T-cell (primary cell): ENCODE data around the gene KCNJ12. TPM values are rescaled to one million over a fixed set of nuclear protein-coding genes. Genes with fewer than 3 reads are reported as not detected.
"Not testable (repeated sequence)": the region's sequence is repeated elsewhere in the genome, so short reads cannot be mapped to it uniquely, and the experiment has no call there.

Source experiments
- ATAC-seq, 4 experiments: fragments of 200-7000 bp in 3 of 4; fragments of 150-1000 bp in 1 of 4; cut with Tn5 transposase; replicated peaks in 1 of 4; 1 replicate in 3 of 4; 2 replicates in 1 of 4; pipeline ENCODE4 v1.10.0; 2021; ENCODE audit warnings: moderate library complexity in 3 of 4, mild to moderate bottlenecking in 2 of 4, moderate number of reproducible peaks in 1 of 4
- CTCF ChIA-PET, 2 donors: fragments of 300-600 bp; sonication (Branson Sonifier 250); formaldehyde crosslinking; loops; one replicate each; lab custom pipeline; 2022; ENCODE audit warnings: antibody characterized with exemption in 2 of 2; lab: Charles Lee
- POLR2A ChIA-PET, 2 donors: fragments of 300-600 bp; sonication (Branson Sonifier 250); formaldehyde crosslinking; loops; one replicate each; lab custom pipeline; 2022; ENCODE audit warnings: antibody characterized with exemption in 2 of 2; lab: Charles Lee
- DNase-seq, 35 experiments: peaks; one replicate each; pipeline versions ENCODE4 v3.0.0 to v3.0.0-alpha.2; 2013 to 2023
- H3K27ac ChIP-seq: one replicate; pipeline ENCODE4 v1.5.1; 2013; ENCODE audit warnings: low read length
- H3K27me3 ChIP-seq, 2 experiments: replicated peaks in 1 of 2; 1 replicate in 1 of 2; 2 replicates in 1 of 2; pipeline versions ENCODE4 v1.6.1 to v1.7.0; 2013; ENCODE audit warnings: low read length in 1 of 2, mixed read lengths in 1 of 2; ENCODE audit not compliant: control insufficient read depth in 2 of 2, insufficient read depth in 2 of 2; ENCODE audit errors: extremely low read depth in 1 of 2
- H3K36me3 ChIP-seq, 2 donors: 1 replicate in 1 of 2; 2 replicates in 1 of 2; pipeline versions ENCODE4 v1.6.1 to v1.7.0; 2013; ENCODE audit warnings: low read length in 1 of 2; ENCODE audit not compliant: control insufficient read depth in 2 of 2, insufficient read depth in 1 of 2; ENCODE audit errors: extremely low read depth in 1 of 2
- H3K4me1 ChIP-seq, 2 experiments: 1 replicate in 1 of 2; 2 replicates in 1 of 2; pipeline versions ENCODE4 v1.6.1 to v1.7.0; 2013; ENCODE audit warnings: low read length in 2 of 2, mixed read lengths in 1 of 2; ENCODE audit not compliant: insufficient read depth in 2 of 2, control insufficient read depth in 1 of 2; ENCODE audit errors: extremely low read depth in 1 of 2
- H3K4me3 ChIP-seq, 2 donors: 1 replicate in 1 of 2; 2 replicates in 1 of 2; pipeline versions ENCODE4 v1.5.1 to v1.7.0; 2013; ENCODE audit warnings: mild to moderate bottlenecking in 2 of 2, low read length in 1 of 2, moderate library complexity in 1 of 2; ENCODE audit not compliant: control insufficient read depth in 1 of 2; ENCODE audit errors: extremely low read depth in 1 of 2
- H3K9me3 ChIP-seq: 2 replicates; pipeline ENCODE4 v1.7.0; 2013
- H3K27ac Mint-ChIP-seq, 2 donors: one replicate each; pipeline ENCODE4 v1.8.0; 2020 to 2021; ENCODE audit warnings: mild to moderate bottlenecking in 2 of 2, mixed read lengths in 2 of 2
- H3K27me3 Mint-ChIP-seq, 2 donors: one replicate each; pipeline ENCODE4 v1.8.0; 2021 to 2022; ENCODE audit warnings: mixed read lengths in 2 of 2
- H3K36me3 Mint-ChIP-seq: one replicate; pipeline ENCODE4 v1.8.0; 2021; ENCODE audit warnings: mixed read lengths
- H3K4me1 Mint-ChIP-seq, 3 donors: one replicate each; pipeline ENCODE4 v1.8.0; 2020 to 2022; ENCODE audit warnings: mixed read lengths in 3 of 3, mild to moderate bottlenecking in 1 of 3
- H3K4me3 Mint-ChIP-seq, 3 donors: one replicate each; pipeline ENCODE4 v1.8.0; 2020 to 2022; ENCODE audit warnings: mild to moderate bottlenecking in 3 of 3, mixed read lengths in 3 of 3, moderate library complexity in 3 of 3
- H3K9me3 Mint-ChIP-seq, 3 donors: one replicate each; pipeline ENCODE4 v1.8.0; 2020 to 2022; ENCODE audit warnings: mixed read lengths in 3 of 3
- WGBS: methylation state at CpG from one replicate; pipeline ENCODE4 v1.1.5; 2013; ENCODE audit warnings: missing lambda C conversion rate; ENCODE audit not compliant: insufficient coverage; 5-methylcytosine and 5-hydroxymethylcytosine counted together
- total RNA-seq, 35 experiments: library from RNA in 6 of 35; stranded (reverse) in 6 of 35; fragments of 120-200 nt in 1 of 35; gene quantifications; one replicate each; pipeline versions ENCODE4 v1.2.1 to v1.2.4 and lab custom pipeline; 2013 to 2026

The KCNJ12 gene
- total RNA-seq, 5 donors from 2014 or later (not counting 1 experiment from before 2014, with no cell fraction given): 0.03 to 0.23 (median 0.10) TPM

DNA sequence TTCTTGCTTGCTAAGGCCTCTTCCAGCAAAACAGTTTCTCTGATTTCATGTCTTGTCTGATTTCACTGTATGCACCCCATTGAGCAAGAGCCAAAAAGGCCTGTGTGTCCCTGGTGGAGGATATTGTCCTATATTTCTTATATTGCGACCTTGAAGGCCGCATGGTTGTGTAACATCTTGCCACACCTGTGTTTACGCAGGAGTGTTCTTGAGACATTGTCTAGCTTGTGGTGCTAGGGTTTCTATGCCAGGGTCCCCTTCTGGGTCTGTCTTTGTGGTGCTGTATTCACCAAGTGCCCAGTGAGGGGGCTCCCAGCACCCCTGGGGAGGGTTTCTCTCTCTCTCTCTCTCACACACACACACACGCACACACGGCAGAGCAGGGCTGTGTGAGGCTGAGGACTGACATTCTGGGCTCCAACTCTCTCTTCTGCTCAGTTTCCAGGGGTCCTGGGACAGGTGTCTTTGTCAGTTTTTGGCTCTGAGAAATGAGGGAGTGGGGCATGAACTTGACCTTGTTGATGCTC is 35.6 kb downstream of the KCNJ12 start:
- CTCF ChIA-PET, H3K36me3 Mint-ChIP-seq, DNase-seq, H3K4me1 ChIP-seq, H3K27me3 Mint-ChIP-seq, H3K9me3 Mint-ChIP-seq, H3K27ac ChIP-seq, H3K4me3 ChIP-seq, H3K27me3 ChIP-seq, H3K4me3 Mint-ChIP-seq, H3K4me1 Mint-ChIP-seq, ATAC-seq, H3K27ac Mint-ChIP-seq, H3K36me3 ChIP-seq, H3K9me3 ChIP-seq, POLR2A ChIA-PET: not testable (repeated sequence)
- WGBS: 96% methylated on average over 3 of the region's 5 CpGs

DNA sequence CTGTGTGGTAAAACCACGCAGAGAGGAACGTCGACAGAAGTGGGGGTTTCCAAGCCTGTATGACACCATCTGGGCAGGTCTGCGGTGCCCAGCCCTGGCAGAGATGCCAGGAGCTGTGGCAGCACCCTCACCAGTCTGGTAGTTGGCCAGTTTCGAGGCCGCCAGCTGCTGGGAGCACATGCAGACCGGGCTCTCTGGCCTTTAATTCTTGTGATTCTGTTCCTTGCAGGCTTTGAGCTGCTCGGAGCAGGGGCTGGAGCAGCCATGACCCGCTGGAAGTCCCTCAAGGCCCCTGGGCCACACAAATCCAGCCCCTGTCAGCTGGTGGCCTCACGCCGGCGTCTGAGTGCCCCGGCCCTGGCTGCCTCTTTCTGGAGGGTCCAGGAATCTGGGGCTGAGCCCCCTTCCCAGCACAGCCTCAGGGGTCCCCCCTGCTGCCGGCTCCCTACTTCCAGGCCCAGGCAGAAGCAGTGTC is 36.1 kb downstream of the KCNJ12 start:
- 56% methylated on average over 8 of the region's 14 CpGs for WGBS
- POLR2A ChIA-PET: not testable (repeated sequence)
- ATAC-seq: peak in 1 of 4 experiments; percentile 55

DNA sequence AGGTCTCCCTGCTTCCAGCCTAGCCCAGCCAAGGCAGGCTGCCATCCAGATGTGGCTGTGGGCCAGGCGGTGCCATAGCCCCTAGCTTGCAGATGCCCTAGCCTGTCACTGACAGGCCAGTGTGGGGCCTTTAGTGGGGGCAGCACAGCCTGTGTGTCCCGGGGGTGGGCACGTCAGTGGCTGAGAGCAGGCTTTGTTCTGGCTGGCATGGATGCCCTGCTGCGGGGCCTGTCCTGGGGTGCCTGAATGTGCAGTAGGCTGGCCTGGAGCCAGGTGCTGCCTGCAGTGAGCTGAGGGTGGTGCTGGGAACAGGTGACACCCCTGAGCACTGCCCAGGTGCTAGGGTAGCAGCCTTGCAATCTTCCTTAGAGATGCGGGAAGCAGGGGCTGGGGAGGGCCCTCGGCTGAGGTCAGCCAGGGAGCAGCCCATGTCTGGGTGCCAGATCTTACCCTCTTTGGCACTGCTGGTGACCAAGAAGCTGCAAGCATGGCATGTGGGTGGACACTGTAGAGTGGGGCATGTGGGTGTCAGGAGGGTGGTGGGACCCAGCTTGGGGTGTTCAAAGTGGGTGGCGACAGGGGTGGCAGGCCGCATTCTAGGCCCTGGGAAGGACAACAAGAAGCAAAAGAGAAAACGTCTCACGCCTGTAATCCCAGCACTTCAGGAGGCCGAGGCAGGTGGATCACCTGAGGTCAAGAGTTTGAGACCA is 37.6 kb downstream of the KCNJ12 start:
- H3K4me3 ChIP-seq, ATAC-seq, H3K27ac ChIP-seq, H3K36me3 ChIP-seq, POLR2A ChIA-PET, H3K9me3 ChIP-seq, CTCF ChIA-PET, H3K27me3 ChIP-seq, H3K36me3 Mint-ChIP-seq, H3K27ac Mint-ChIP-seq, DNase-seq, H3K4me1 Mint-ChIP-seq, H3K27me3 Mint-ChIP-seq, H3K9me3 Mint-ChIP-seq, H3K4me3 Mint-ChIP-seq: not testable (repeated sequence)
- WGBS: no CpG with 5 or more reads among the region's 11 CpGs
- peaks cover 6 to 15% of the 10 kb centered on the region in 2 experiments for H3K4me1 ChIP-seq

More for the DNA sequence above, 36.1 kb downstream of the KCNJ12 start:
- H3K9me3 ChIP-seq, DNase-seq, H3K36me3 ChIP-seq, H3K27ac Mint-ChIP-seq, H3K36me3 Mint-ChIP-seq, H3K27ac ChIP-seq, H3K4me1 Mint-ChIP-seq, H3K27me3 Mint-ChIP-seq, CTCF ChIA-PET, H3K4me1 ChIP-seq, H3K4me3 Mint-ChIP-seq, H3K27me3 ChIP-seq, H3K4me3 ChIP-seq, H3K9me3 Mint-ChIP-seq: not testable (repeated sequence)

DNA sequence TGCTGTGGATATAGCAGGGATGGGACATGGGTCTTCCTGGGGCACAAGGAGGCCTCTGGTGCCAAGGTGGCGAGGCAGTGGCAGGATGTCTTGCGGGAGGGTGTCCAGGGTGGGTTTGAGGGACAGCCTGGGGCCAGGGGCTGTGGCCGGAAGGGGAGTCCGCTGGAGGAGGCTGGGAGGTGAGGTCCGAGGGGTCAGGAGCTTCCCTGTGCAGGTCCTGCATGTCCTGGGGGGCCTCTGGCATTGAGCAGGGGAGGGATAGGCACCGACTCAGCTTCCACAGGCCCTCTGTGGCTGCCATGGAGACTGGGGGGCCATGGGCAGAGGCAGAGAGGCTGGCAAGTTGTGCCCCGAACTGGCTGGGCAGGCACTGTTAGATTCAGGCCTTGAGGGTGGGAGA is 38.5 kb downstream of the KCNJ12 start:
- DNase-seq, H3K36me3 Mint-ChIP-seq, H3K4me3 ChIP-seq, H3K36me3 ChIP-seq, H3K27ac Mint-ChIP-seq, H3K27me3 ChIP-seq, POLR2A ChIA-PET, H3K27me3 Mint-ChIP-seq, H3K4me3 Mint-ChIP-seq, H3K9me3 ChIP-seq, ATAC-seq, H3K27ac ChIP-seq, H3K9me3 Mint-ChIP-seq, CTCF ChIA-PET: not testable (repeated sequence)
- peaks cover 9 to 16% (median 13%) of the 10 kb centered on the region in 3 donors for H3K4me1 Mint-ChIP-seq
- WGBS: 57% methylated on average over 5 of the region's 7 CpGs
- H3K4me1 ChIP-seq: peaks cover 12 to 24% of the 10 kb centered on the region in 2 experiments

DNA sequence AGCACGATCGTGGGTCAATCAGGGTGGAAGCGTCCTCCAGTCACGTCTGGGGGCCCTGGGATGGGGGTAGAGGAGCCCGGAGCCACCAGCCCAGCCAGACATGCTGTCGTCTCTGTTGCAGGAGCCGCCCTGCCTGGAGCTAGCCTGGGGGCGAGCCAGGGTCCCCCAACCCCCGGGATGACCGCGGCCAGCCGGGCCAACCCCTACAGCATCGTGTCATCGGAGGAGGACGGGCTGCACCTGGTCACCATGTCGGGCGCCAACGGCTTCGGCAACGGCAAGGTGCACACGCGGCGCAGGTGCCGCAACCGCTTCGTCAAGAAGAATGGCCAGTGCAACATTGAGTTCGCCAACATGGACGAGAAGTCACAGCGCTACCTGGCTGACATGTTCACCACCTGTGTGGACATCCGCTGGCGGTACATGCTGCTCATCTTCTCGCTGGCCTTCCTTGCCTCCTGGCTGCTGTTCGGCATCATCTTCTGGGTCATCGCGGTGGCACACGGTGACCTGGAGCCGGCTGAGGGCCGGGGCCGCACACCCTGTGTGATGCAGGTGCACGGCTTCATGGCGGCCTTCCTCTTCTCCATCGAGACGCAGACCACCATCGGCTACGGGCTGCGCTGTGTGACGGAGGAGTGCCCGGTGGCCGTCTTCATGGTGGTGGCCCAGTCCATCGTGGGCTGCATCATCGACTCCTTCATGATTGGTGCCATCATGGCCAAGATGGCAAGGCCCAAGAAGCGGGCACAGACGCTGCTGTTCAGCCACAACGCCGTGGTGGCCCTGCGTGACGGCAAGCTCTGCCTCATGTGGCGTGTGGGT is 39.2 kb downstream of the KCNJ12 start:
- H3K4me1 ChIP-seq: peaks cover 12 to 31% of the 10 kb centered on the region in 2 experiments
- ATAC-seq, POLR2A ChIA-PET, H3K9me3 ChIP-seq, H3K36me3 ChIP-seq, H3K36me3 Mint-ChIP-seq, DNase-seq, H3K4me3 Mint-ChIP-seq, H3K27ac ChIP-seq, H3K27ac Mint-ChIP-seq, H3K9me3 Mint-ChIP-seq, H3K4me3 ChIP-seq, H3K27me3 Mint-ChIP-seq, CTCF ChIA-PET: not testable (repeated sequence)
- H3K27me3 ChIP-seq: peaks cover 0 to 10% of the 10 kb centered on the region in 2 experiments
- H3K4me1 Mint-ChIP-seq: peaks cover 16 to 23% (median 21%) of the 10 kb centered on the region in 3 donors
- 94% methylated on average over 39 of the region's 58 CpGs for WGBS

DNA sequence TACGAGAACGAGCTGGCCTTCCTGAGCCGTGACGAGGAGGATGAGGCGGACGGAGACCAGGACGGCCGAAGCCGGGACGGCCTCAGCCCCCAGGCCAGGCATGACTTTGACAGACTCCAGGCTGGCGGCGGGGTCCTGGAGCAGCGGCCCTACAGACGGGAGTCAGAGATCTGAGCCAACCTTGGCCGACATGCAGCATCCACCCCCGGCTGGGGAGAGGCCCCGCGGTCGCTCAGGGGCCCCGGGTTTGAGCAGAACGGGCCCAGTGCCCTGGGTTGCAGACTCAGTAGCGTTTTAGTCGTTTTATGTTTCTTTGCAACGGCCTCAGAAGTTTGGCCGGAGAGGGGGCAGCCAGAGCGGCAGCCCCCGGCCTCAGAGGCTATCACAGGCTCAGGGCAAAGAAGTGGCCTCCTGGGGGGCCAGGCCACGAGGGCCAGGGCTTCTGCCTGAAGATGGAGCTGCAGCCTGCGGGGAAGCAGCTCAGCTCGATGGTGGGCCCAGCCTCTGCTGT is 40.4 kb downstream of the KCNJ12 start:
- H3K36me3 Mint-ChIP-seq, H3K9me3 Mint-ChIP-seq, CTCF ChIA-PET, H3K27ac Mint-ChIP-seq, H3K27ac ChIP-seq, H3K4me3 ChIP-seq, ATAC-seq, POLR2A ChIA-PET, H3K4me3 Mint-ChIP-seq, DNase-seq, H3K9me3 ChIP-seq, H3K27me3 Mint-ChIP-seq, H3K36me3 ChIP-seq: not testable (repeated sequence)
- WGBS: 71% methylated on average over 15 of the region's 30 CpGs
- peaks cover 0 to 17% of the 10 kb centered on the region in 2 experiments for H3K27me3 ChIP-seq
- H3K4me1 ChIP-seq: peaks cover 15 to 40% of the 10 kb centered on the region in 2 experiments
- H3K4me1 Mint-ChIP-seq: peaks cover 18 to 24% (median 22%) of the 10 kb centered on the region in 3 donors
